ENCODE data around the gene MS4A7. TPM values are rescaled to one million over a fixed set of nuclear protein-coding genes. Genes with fewer than 3 reads are reported as not detected.

The MS4A7 gene
- total RNA-seq, 1 donor from 2014 or later: not detected

GRCh38 chr11:60372767-60373166, 5.6 kb upstream of the MS4A7 start:
- no peak overlapping the region for H3K9ac ChIP-seq (ENCODE audit: low read length)
- H3K4me3 ChIP-seq (ENCODE audit: insufficient read depth, low read depth, low read length): no peak overlapping the region
- TF ChIP-seq CTCF (IDR thresholded peaks at IDR 0.05; ENCODE audit: insufficient read depth, low read depth, low read length): no peak
- no peak for TF ChIP-seq EZH2 (IDR thresholded peaks at IDR 0.05; ENCODE audit: insufficient read depth, low read length)
- H3K36me3 ChIP-seq (ENCODE audit: insufficient read depth, low read length): no peaks in the 10 kb centered on the region
- no peak overlapping the region for H2AFZ ChIP-seq (ENCODE audit: low read depth, low read length)
- H3K79me2 ChIP-seq (ENCODE audit: insufficient read depth, low read length): no peaks in the 10 kb centered on the region
- Mint-ChIP-seq H3K36me3 (ENCODE audit: low read depth, unreplicated experiment) (no peaks in the 10 kb centered on the region), H3K4me1 (ENCODE audit: low read depth, unreplicated experiment) (peaks cover 9% of the 10 kb centered on the region), H3K4me3 (ENCODE audit: unreplicated experiment) (no peak overlapping the region), H3K27me3 (ENCODE audit: low read depth, unreplicated experiment) (no peaks in the 10 kb centered on the region), H3K27ac (ENCODE audit: unreplicated experiment) (no peak overlapping the region), H3K9me3 (ENCODE audit: unreplicated experiment) (peaks cover 6% of the 10 kb centered on the region)
- H3K4me2 ChIP-seq (ENCODE audit: low read length): no peak overlapping the region
- no peaks in the 10 kb centered on the region for H4K20me1 ChIP-seq (ENCODE audit: insufficient read depth, low read length)
- FAIRE-seq: no peak
- no peaks in the 10 kb centered on the region for H3K27me3 ChIP-seq (ENCODE audit: insufficient read depth, low read length)
- no peak overlapping the region for H3K27ac ChIP-seq (ENCODE audit: low read depth, low read length)
- no peaks in the 10 kb centered on the region for H3K9me3 ChIP-seq (ENCODE audit: insufficient read depth, low read depth, low read length)
- H3K4me1 ChIP-seq (ENCODE audit: insufficient read depth, low read length): no peaks in the 10 kb centered on the region
- DNase-seq (ENCODE audit: low read depth): no peak

- no peaks in the 10 kb centered on the region for H4K20me1 ChIP-seq (ENCODE audit: insufficient read depth, low read length)
- TF ChIP-seq CTCF (IDR thresholded peaks at IDR 0.05; ENCODE audit: insufficient read depth, low read depth, low read length) (no peak), EZH2 (IDR thresholded peaks at IDR 0.05; ENCODE audit: insufficient read depth, low read length) (no peak)
- H3K27ac ChIP-seq (ENCODE audit: low read depth, low read length): no peak overlapping the region
- H3K4me1 ChIP-seq (ENCODE audit: insufficient read depth, low read length): no peaks in the 10 kb centered on the region
- no peak overlapping the region for H2AFZ ChIP-seq (ENCODE audit: low read depth, low read length)
- no peak overlapping the region for H3K9ac ChIP-seq (ENCODE audit: low read length)
- H3K36me3 Mint-ChIP-seq (ENCODE audit: low read depth, unreplicated experiment): no peaks in the 10 kb centered on the region
- no peak overlapping the region for H3K4me3 ChIP-seq (ENCODE audit: insufficient read depth, low read depth, low read length)
- no peaks in the 10 kb centered on the region for H3K27me3 ChIP-seq (ENCODE audit: insufficient read depth, low read length)
- H3K4me3 Mint-ChIP-seq (ENCODE audit: unreplicated experiment): no peak overlapping the region
- no peaks in the 10 kb centered on the region for H3K27me3 Mint-ChIP-seq (ENCODE audit: low read depth, unreplicated experiment)
- no peaks in the 10 kb centered on the region for H3K36me3 ChIP-seq (ENCODE audit: insufficient read depth, low read length)
- H3K4me1 Mint-ChIP-seq (ENCODE audit: low read depth, unreplicated experiment): peaks cover 9% of the 10 kb centered on the region
- no peak overlapping the region for H3K4me2 ChIP-seq (ENCODE audit: low read length)
- H3K27ac Mint-ChIP-seq (ENCODE audit: unreplicated experiment): no peak overlapping the region
- H3K79me2 ChIP-seq (ENCODE audit: insufficient read depth, low read length): no peaks in the 10 kb centered on the region
- no peaks in the 10 kb centered on the region for H3K9me3 ChIP-seq (ENCODE audit: insufficient read depth, low read depth, low read length)
- DNase-seq (ENCODE audit: low read depth) (no peak), FAIRE-seq (no peak)
- H3K9me3 Mint-ChIP-seq (ENCODE audit: unreplicated experiment): peaks cover 3% of the 10 kb centered on the region
Measured at GRCh38 chr11:60375316-60375715, 3.0 kb upstream of the MS4A7 start.

- no peak overlapping the region for H3K4me2 ChIP-seq (ENCODE audit: low read length)
- DNase-seq (ENCODE audit: low read depth) (no peak), FAIRE-seq (no peak)
- no peak overlapping the region for H2AFZ ChIP-seq (ENCODE audit: low read depth, low read length)
- Mint-ChIP-seq H3K4me1 (ENCODE audit: low read depth, unreplicated experiment) (peaks cover 2% of the 10 kb centered on the region), H3K4me3 (ENCODE audit: unreplicated experiment) (no peak overlapping the region), H3K27ac (ENCODE audit: unreplicated experiment) (no peak overlapping the region), H3K27me3 (ENCODE audit: low read depth, unreplicated experiment) (peaks cover 5% of the 10 kb centered on the region), H3K9me3 (ENCODE audit: unreplicated experiment) (peaks cover 3% of the 10 kb centered on the region), H3K36me3 (ENCODE audit: low read depth, unreplicated experiment) (no peaks in the 10 kb centered on the region)
- H3K9ac ChIP-seq (ENCODE audit: low read length): no peak overlapping the region
- TF ChIP-seq EZH2 (IDR thresholded peaks at IDR 0.05; ENCODE audit: insufficient read depth, low read length) (no peak), CTCF (IDR thresholded peaks at IDR 0.05; ENCODE audit: insufficient read depth, low read depth, low read length) (no peak)
- no peak overlapping the region for H3K27ac ChIP-seq (ENCODE audit: low read depth, low read length)
- H3K4me3 ChIP-seq (ENCODE audit: insufficient read depth, low read depth, low read length): no peak overlapping the region
- H3K4me1 ChIP-seq (ENCODE audit: insufficient read depth, low read length): no peaks in the 10 kb centered on the region
- H4K20me1 ChIP-seq (ENCODE audit: insufficient read depth, low read length): no peaks in the 10 kb centered on the region
- H3K9me3 ChIP-seq (ENCODE audit: insufficient read depth, low read depth, low read length): no peaks in the 10 kb centered on the region
- no peaks in the 10 kb centered on the region for H3K27me3 ChIP-seq (ENCODE audit: insufficient read depth, low read length)
- no peaks in the 10 kb centered on the region for H3K36me3 ChIP-seq (ENCODE audit: insufficient read depth, low read length)
- H3K79me2 ChIP-seq (ENCODE audit: insufficient read depth, low read length): no peaks in the 10 kb centered on the region
Measured at GRCh38 chr11:60376601-60377000, 1.7 kb upstream of the MS4A7 start.
